ENCODE results near the gene FHIP1A.

- TF ChIP-seq GATA2 (IDR thresholded peaks at IDR 0.05; ENCODE audit: low read depth, low read length), result no peak
- no peak for TF ChIP-seq GATA3 (IDR thresholded peaks at IDR 0.05; ENCODE audit: low read depth, low read length)
Observed at GRCh38 chr4:151427266-151427665, 18.3 kb downstream of the FHIP1A start.

All from SH-SY5Y (cell line).